Measurements from ENCODE around the gene TAOK1. TPM values are rescaled to one million over a fixed set of nuclear protein-coding genes. Genes with fewer than 3 reads are reported as not detected.

TAOK1 gene
- total RNA-seq, 1 experiment from 2014 or later: 85.5 TPM

DNA sequence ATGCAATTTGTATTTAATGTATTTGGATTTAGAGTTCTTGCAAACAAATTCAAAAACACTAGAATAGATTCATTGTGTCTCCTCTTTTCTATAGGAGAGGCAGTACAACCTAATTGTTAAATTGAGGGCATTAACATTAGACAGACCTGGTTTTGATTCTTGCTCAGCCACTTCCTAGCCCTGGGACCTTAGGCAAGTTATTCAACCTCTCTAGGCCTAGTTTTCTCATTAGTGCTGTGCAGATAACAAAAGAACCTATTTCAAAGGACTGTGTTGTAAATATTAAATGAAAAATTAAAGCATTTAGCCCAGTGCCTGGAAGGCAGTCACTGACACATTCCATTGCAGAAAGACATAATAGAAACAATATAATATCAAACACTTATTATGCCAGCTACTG lies 22.0 kb upstream of the TAOK1 start:
- BruUV-seq (replicated peaks): no TSS peak
- Histone ChIP-seq H3K36me3 (ENCODE audit: insufficient read depth, low read length, poor library complexity, severe bottlenecking) (no peaks in the 10 kb centered on the region), H3K27me3 (replicated peaks; ENCODE audit: insufficient read depth, low read depth, low read length, poor library complexity) (no peaks in the 10 kb centered on the region), H3K4me3 (ENCODE audit: low read depth, low read length, poor library complexity, severe bottlenecking) (no peak overlapping the region), H3K9me3 (ENCODE audit: low read depth, low read length, poor library complexity, severe bottlenecking) (no peaks in the 10 kb centered on the region), H3K27ac (ENCODE audit: low read depth, low read length, poor library complexity, severe bottlenecking) (no peak overlapping the region), H3K4me1 (ENCODE audit: insufficient read depth, low read length, poor library complexity, severe bottlenecking) (peaks cover 3% of the 10 kb centered on the region)
- CTCF ChIA-PET: no interaction called here
- no peak for DNase-seq (ENCODE audit: low spot score)
- TF ChIP-seq, protein P1, sequence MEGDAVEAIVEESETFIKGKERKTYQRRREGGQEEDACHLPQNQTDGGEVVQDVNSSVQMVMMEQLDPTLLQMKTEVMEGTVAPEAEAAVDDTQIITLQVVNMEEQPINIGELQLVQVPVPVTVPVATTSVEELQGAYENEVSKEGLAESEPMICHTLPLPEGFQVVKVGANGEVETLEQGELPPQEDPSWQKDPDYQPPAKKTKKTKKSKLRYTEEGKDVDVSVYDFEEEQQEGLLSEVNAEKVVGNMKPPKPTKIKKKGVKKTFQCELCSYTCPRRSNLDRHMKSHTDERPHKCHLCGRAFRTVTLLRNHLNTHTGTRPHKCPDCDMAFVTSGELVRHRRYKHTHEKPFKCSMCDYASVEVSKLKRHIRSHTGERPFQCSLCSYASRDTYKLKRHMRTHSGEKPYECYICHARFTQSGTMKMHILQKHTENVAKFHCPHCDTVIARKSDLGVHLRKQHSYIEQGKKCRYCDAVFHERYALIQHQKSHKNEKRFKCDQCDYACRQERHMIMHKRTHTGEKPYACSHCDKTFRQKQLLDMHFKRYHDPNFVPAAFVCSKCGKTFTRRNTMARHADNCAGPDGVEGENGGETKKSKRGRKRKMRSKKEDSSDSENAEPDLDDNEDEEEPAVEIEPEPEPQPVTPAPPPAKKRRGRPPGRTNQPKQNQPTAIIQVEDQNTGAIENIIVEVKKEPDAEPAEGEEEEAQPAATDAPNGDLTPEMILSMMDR (conservative IDR thresholded peaks at IDR 0.05; ENCODE audit: low read depth, low read length): no peak
- no peak for TF ChIP-seq EZH2 (IDR thresholded peaks at IDR 0.05; ENCODE audit: borderline replicate concordance, low read depth, low read length, poor library complexity, severe bottlenecking)
- POLR2A ChIA-PET (ENCODE audit: low non-redundant PET): no interaction called here
- intact Hi-C loops (cut with micrococcal nuclease; ENCODE audit: unreplicated experiment): no loop called here

DNA sequence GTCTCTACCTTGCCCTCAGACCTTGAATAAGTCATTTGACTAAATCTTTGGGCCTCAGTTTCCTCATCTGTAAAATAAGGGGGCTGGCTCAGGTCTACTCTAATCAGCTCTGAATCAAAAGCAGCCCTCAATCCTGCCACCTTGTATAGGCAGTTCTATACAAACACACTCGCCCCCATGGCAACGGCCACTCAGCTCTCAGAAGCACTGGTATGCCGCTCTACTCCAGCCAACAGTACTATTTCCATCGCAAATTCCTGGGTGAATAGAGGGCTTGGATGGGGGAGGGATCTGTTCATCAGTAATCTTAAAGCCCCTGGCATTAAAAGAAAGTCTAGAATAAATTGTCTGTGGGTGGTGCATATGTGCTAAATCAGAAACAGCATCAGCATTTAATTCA lies 21.2 kb upstream of the TAOK1 start:
- no peak for DNase-seq (ENCODE audit: low spot score)

DNA sequence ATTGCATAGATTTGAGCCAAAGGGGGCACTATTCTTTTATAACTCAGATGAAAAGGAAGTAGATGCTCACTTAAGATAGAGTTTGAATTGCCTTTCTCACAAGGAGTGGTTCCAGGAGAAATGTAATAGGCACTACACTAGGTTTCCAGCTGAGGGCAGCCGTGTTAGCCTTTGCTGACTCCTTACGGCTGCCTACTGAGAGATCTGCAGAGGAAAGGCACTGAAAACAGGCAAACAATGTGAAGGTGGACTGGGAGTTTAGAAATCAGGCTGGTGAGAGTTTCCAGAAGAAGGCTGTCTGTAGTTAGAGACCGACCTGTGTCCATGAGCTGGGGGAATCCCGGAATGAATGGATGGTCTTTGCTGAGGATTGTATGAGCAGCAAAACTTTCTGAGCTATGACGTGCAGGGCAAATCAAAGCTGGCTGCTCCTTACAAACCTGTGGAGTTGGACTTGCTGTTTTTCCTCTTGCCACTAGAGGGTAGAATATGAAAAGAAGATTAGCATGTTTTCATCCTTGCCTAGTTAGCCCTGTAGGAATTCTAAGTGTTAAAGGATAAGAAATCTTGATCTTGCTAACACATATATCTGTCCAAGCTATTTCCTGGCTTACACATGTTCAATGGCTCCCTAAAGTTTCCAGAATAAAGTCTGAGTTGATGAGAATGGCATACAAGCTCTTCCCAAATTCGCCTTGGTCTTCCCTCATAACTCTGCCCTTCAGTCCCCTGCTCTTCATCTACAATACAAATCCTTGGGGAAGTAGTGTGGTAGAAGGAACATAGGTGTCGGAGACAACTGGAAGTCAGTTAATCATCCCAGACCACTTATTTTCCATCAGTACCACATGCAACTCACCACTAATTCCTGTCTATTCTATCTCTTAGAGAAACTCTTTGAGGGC lies 20.1 kb upstream of the TAOK1 start:
- intact Hi-C loops (cut with micrococcal nuclease; ENCODE audit: unreplicated experiment): loop anchor here (2.0 to 5.0 kb wide), 3 partner anchors 167 to 722 kb away; partner anchors contain the start of gene TP53I13
- H3K4me1 ChIP-seq (ENCODE audit: insufficient read depth, low read length, poor library complexity, severe bottlenecking): peaks cover 12% of the 10 kb centered on the region
- H3K4me3 ChIP-seq (ENCODE audit: low read depth, low read length, poor library complexity, severe bottlenecking): peak overlapping the region; percentile 25
- H3K9me3 ChIP-seq (ENCODE audit: low read depth, low read length, poor library complexity, severe bottlenecking): no peaks in the 10 kb centered on the region
- DNase-seq (ENCODE audit: low spot score): peak; percentile 91
- H3K27ac ChIP-seq (ENCODE audit: low read depth, low read length, poor library complexity, severe bottlenecking): no peak overlapping the region
- no peaks in the 10 kb centered on the region for H3K36me3 ChIP-seq (ENCODE audit: insufficient read depth, low read length, poor library complexity, severe bottlenecking)
- ChIA-PET CTCF (interaction anchor here (0.5 to 1.9 kb wide), 20 partner anchors 15 to 909 kb away, joined by 3 to 23 read pairs (median 4); partner anchors contain the start of genes ANKRD13B and TAOK1), POLR2A (ENCODE audit: low non-redundant PET) (interaction anchor here (0.6 kb wide), 1 partner anchor 167 kb away, joined by 6 read pairs; no protein-coding TSS in a partner anchor)
- H3K27me3 ChIP-seq (replicated peaks; ENCODE audit: insufficient read depth, low read depth, low read length, poor library complexity): no peaks in the 10 kb centered on the region
- BruUV-seq (replicated peaks): no TSS peak
- TF ChIP-seq, protein P1 (conservative IDR thresholded peaks at IDR 0.05; ENCODE audit: low read depth, low read length): peak; percentile 76
- TF ChIP-seq EZH2 (IDR thresholded peaks at IDR 0.05; ENCODE audit: borderline replicate concordance, low read depth, low read length, poor library complexity, severe bottlenecking): no peak

More for the DNA sequence above, 21.2 kb upstream of the TAOK1 start:
- POLR2A ChIA-PET (ENCODE audit: low non-redundant PET): no interaction called here
- no TSS peak for BruUV-seq (replicated peaks)
- no peaks in the 10 kb centered on the region for H3K9me3 ChIP-seq (ENCODE audit: low read depth, low read length, poor library complexity, severe bottlenecking)
- CTCF ChIA-PET: interaction anchor here (1.0 to 1.9 kb wide), 6 partner anchors 126 to 223 kb away, joined by 3 to 23 read pairs (median 6); no protein-coding TSS in a partner anchor
- no peak overlapping the region for H3K27ac ChIP-seq (ENCODE audit: low read depth, low read length, poor library complexity, severe bottlenecking)
- no peak for TF ChIP-seq EZH2 (IDR thresholded peaks at IDR 0.05; ENCODE audit: borderline replicate concordance, low read depth, low read length, poor library complexity, severe bottlenecking)
- TF ChIP-seq, protein P1 (conservative IDR thresholded peaks at IDR 0.05; ENCODE audit: low read depth, low read length): no peak
- H3K4me3 ChIP-seq (ENCODE audit: low read depth, low read length, poor library complexity, severe bottlenecking): no peak overlapping the region
- H3K36me3 ChIP-seq (ENCODE audit: insufficient read depth, low read length, poor library complexity, severe bottlenecking): no peaks in the 10 kb centered on the region
- intact Hi-C loops (cut with micrococcal nuclease; ENCODE audit: unreplicated experiment): no loop called here
- H3K4me1 ChIP-seq (ENCODE audit: insufficient read depth, low read length, poor library complexity, severe bottlenecking): peaks cover 3% of the 10 kb centered on the region
- no peaks in the 10 kb centered on the region for H3K27me3 ChIP-seq (replicated peaks; ENCODE audit: insufficient read depth, low read depth, low read length, poor library complexity)
